SW480 (cell line): Measurements from ENCODE around the gene SLC9A7.

Source experiments
- DNase-seq: peaks from one replicate; pipeline ENCODE4 v3.0.0-alpha.2; 2016; ENCODE audit warnings: low spot score

SLC9A7 gene

DNA sequence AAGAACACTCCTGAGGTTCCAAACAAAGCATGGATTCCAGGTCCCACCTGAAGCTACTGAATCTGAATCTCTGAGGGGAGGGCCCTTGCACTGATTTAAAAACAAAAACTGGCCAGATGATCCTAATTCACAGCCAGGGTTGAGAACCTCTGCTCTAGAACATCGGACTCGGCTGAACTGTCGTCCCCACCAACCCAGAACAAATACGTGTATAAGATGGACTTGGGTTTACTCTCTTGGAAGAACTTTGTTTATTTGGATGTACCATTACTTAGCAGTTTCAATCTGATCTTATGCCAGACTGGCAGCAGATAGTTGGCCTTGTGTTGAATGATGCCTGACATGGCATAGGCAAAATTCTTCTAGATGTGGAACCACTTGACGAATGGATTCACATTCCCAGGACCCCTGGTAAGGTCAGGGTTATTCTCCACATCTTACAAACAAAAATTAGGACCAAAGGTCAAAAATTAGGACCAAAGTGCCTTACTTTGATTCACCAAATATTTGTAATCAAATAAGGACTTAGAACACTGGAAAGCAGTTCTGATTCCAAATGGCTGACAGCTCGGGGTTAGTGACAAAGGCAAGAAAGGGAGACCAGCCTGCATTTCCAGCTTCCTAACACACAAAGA lies 156.3 kb downstream of the SLC9A7 start:
- DNase-seq, result no peak

DNA sequence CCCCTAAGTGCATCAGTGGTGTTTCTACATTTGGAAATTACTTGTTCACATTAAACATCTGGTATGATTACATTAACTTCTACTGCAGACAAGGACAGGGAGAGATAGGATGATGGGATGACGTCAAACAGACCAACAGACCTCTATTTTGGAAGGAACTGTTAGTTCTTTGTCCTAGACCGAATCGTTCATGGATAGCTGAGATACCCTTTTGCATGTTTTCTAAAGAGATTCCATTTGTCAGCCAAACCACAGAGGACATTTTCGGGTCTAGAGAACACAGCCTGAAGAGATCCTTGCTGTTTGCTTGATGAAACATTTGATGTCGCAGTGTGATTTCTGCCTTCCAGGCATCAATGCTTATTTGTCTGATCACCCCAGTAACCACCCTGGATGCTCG lies 157.6 kb downstream of the SLC9A7 start:
- DNase-seq, result no peak

DNA sequence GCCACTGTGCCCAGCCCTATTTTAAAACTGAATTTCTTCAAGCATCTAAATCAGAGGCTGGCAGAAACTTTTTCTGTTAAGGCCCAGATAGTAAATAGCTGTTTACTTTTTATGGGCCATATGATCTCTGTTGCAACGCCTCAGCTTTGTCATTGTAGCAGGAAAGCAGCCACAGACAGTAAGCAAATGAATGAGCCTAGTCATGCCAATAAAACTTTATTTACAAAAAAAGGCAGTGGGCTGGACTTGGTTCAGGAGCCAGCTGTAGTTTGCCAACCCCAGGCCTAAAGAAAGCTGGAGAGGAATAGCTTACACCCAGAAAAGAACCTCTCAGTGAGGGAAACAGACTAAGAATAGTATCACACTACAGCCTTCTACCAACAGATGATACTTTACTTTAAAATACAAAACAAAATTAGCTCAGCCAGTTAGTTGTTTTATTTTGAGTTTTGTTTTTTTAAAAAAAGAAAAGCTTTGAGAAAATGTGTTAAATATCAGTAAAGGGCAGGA lies 159.8 kb downstream of the SLC9A7 start:
- DNase-seq, result no peak

DNA sequence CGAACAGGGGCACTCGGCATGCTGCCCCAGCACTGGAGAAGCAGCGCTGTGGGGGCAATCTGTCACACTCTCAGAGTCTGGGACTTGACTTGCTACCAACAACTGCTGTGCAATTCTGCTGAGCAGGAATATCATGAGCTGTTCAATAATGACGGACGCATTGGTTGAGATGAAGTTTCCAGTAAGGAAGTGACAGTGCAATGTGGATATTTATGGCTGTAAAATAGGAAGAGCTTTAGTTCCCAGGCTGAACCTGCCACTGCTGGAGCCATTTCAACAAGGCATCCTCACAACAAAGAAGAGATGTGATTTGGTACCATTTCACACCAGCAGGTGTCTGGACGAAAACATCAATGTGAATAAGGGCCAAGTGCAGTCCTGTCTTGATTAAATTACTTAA lies 161.1 kb downstream of the SLC9A7 start:
- no peak for DNase-seq

DNA sequence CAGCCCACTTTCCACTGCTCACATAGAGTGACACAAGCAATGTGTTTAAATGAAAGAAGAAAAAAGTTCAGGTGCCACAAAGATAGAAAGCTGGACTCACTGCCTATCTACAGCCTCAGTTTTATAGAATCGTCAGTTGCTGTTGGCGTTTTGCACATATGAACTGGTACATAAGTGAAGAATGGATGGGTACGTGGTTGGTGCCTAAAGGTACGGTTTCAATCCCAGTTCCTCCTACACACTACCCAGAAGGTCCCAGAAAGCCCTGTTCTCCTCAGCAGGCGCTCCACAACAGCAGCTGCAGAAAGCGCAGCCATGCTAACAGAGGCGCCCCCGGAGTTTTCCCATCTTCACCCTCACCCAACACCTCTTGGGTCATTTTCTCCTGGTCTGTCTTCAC lies 161.7 kb downstream of the SLC9A7 start:
- no peak for DNase-seq

DNA sequence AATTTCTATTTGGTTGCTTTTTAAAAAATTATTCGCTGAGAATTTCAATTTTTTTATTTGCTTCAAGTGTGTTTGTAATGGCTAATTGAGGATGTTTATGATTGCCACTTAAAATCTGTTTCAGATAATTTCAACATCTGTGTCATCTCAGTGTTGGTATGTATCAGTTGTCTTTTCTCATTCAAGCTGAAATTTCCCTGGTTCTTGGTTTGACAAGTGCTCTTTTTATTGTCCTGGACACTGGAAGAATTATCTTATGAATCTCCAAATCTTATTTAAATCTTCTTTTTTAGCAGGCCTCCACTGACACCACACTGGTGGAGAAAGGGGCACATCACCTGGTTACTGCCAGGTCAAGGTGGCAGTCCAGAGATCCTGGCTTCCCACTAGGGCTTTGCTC lies 163.8 kb downstream of the SLC9A7 start:
- DNase-seq, result no peak

DNA sequence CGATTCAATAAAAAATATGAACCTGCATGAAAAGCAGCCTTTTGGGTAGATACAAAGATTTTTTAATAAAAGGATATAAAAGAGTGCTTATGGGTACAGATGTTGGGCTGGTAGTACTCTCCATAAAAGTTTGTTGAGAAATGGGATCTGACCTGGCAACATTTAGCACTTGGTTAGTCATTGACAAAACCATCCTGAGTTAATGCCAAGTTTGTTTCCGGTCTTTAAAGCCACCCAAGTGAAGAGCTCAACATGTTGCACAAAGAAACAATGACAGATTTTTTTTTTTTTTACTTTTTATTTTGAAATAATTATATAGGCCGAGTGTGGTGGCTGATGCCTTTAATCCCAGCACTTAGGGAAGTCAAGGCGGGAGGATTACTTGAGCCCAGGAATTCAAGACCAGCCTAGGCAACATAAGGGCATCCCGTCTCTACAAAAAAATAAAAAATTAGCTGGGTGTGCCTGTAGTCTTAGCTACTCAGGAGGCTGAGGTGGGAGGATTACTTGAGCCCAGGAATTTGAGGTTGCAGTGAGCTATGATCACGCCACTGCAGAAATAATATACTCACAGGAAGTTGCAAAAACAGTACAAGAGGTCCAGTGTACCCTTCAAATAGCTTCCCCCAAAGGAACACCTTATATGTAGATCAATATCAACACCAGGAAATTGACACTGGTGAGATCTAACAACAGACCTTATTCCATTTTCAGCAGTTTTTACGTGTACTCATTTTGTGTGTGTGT lies 168.8 kb downstream of the SLC9A7 start:
- no peak for DNase-seq

DNA sequence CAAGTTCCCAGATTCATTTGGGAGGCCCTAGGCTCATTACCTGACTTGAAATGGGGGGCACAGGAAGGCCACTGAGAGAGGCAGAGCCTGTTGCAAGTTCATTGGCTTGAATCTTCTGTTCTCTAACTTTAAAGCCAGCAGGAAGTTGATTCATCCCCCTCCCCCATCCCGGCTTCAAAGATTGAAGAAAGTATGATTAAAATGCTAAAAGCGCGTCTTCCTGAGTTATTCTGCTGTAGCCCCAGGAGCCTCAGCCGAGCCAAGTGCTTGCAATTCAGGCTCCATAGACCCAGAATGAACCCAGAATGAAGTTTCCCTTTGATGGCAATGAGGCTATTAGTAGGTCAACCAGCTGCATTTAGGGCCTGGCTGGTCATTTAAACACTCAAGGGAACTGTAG lies 170.7 kb downstream of the SLC9A7 start:
- no peak for DNase-seq

DNA sequence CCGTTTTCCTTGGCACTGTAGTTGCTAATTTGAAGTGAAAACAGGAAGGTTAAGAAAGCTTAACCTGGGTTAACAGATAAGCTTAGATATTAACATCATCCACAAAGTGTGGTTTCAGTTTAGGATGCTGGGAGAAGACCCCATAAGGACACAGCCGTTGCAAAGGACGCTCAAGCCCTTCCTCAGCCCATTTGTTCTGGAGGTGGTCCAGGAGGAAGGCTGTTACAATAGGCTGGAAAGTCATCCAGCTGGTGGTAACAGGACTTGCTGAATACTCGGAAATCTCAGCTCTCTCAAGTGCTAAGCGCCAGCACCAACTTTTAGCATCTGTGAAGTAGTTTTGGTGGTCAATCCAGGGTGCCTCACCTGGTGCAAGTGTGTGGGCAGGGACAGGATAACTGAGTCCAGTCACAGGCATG lies 171.2 kb downstream of the SLC9A7 start:
- DNase-seq, result no peak

DNA sequence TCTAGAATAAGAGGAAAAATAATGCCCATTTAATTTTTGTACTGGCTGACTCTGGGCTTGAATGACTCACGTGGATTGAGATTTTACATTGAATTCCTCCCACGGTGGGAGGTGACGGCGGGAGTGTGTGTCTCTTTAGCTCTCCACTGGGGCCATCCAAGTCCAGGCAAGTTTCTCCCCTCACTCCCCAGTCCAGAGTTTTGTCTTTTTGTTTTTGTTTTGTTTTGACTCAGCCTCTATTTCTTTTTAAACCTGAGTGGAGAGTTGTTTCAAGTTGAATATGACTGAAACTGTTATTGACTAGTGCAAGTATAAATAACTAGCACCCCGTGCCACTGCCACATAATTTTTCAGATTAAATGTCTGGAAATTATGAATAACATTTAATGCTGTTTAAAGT lies 171.8 kb downstream of the SLC9A7 start:
- no peak for DNase-seq

DNA sequence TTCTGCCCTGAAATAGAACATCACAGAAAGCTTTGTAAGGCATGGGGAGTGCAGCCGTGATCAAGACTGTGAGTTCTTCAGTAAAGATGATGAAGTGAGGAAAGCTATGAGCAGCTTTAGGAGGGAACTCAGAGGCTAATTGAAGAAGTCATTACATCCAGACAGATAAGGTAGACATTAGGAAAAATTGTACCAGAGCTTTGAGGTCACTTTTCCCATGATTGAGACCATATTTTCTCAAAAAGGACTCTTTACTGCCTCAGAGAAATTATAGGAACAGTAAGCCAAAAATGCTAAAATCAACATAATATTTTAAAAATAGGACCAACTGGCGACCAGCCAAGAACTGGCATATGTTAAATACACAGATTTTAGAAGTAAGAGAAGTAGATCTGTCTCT lies 174.2 kb downstream of the SLC9A7 start:
- DNase-seq, result no peak

DNA sequence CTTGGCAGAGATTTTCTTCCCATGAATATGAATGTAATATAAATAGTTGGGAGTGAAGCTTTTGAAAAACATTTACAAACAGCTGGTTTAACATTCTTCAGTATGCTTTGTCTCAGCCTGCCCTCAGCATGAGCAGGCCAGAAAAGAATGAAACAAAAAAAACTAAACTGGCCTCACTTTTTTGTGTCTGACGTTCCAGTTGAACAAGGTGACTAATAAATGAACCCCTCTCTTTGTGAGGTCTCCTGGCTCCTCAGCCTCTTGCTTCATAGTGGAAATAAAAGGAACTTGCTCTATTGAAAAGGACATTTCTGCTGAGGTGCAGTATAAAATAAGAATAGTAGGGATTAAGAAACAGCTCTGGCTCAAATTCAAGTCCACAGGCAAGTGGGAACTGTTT lies 176.0 kb downstream of the SLC9A7 start:
- DNase-seq, result no peak

DNA sequence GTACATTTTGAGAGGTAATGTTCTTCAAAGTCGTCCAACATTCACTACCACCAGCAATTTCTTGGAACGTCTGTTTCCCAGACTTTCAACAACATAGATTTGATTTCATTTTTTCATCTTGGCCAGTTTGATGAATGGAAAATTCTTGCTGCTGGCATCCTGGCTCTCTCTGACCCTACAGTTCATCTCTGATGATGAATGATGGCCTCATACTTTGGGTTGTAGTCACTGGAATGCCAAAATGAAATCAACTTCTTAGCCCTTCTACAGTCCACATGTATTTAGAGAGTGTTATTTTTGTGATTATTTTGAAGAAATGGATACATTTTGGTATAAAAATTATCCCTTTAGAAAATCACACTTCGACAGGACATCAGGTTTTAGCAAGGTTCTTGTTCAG lies 176.6 kb downstream of the SLC9A7 start:
- no peak for DNase-seq

DNA sequence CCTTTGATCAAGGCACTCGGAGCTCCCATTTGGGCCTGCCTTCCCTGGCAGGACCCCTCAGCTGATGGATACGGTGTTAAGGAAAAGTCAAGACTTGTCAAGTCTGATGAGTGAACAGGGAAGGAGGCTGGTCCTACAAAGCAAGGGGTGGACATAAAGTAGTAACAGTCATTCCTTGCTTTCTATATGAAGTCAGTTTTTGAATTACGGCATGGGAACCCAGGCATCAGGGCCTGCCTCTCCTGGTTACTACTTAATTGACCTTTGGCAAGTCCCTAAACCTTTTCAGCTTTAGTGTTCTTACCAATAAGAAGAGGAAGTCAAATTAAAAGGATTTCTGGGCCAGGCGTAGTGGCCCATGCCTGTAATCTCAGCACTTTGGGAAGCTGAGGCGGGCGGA lies 178.3 kb downstream of the SLC9A7 start:
- DNase-seq, result no peak

DNA sequence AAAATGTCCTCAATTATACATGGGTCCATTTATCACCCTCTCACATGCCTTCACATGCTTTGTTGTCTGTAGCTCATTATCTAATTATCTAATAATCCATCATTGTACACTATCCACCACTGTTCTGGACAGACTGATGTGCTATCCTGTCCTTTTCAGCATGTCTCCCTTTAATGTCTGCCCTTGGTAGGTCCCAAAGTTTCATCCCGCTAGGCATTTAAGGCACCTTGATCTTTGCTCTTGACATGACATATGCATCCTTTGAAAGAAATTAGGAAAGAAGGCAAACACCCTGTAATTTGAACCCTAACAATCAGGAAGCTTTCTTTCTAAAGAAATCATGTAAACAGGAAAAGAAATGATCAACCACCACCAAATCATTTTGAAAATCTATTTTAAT lies 179.7 kb downstream of the SLC9A7 start:
- no peak for DNase-seq

DNA sequence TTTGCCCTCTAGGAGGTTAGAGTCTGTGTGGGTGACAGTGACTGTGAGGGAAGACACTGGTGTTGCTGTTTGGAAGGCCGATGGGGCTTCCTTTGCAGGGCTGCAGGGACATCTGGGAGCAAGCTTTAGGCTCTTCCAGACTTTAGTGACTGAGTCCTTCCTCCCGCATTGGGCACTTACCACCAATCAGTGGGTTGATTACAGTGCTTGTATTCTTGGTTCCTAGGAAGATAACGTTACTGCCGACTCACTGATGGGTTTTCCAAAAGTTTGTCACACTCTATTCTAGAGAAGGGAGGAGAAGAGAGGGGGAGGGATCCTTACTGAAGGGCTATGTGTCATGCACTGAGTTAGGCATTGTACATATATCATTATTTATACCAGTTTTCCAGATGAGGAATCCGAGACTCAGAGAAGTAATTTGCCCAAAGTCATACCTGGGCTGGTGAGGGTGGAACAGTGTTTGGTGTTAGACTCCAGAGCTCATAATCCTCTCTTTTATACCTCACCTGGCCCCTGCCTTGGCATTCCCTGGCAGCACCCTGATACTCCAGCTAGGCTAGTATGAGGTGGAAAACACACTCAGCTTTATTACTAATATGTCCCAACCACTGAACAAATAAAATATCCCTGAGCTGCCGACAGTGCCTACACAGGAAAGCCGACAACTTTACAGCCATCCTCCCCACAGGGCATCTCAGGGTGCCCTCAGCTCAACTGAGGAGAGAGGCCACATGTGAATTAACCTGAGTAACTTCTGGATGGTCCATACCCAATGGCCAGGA lies 181.5 kb downstream of the SLC9A7 start:
- no peak for DNase-seq

DNA sequence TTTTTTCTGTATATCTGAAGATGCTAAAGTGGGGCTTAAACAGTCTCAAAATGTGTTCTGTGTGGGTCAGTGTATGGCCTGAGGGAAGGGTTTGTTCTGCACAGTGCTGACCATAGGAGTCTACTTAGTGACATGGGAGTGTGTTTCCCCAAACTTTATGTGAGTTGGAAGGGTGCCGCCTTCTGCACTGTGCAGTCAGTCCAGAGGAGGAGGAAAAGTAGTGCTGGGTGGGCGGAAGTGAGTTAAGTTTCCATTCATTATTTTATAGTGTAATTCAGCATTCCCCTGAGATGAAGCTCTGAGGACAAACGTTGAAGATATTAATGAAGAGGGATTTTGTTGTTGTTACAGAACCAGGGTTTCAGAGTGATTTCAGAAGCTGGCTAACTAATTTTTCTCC lies 182.5 kb downstream of the SLC9A7 start:
- DNase-seq, result no peak

DNA sequence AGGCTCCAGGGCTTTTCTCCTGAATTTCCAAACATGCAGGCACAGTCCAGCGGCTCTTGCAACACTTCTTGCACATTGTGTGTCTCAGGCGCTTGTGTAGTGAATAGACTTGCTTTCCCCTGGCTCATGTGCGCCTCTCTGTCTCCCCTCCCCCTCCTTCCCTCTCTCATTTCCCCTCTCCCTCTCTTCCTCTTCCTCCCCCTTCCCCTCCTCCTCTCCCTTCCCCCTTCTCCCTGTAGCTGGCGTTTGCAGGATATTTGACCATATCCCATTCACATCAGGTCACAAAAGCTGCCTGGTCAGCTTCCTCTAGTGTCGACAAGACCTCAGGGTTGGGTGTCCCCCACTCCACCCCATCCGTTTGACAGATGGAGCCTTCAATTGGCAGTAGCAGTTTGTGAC lies 182.9 kb downstream of the SLC9A7 start:
- DNase-seq, result no peak

DNA sequence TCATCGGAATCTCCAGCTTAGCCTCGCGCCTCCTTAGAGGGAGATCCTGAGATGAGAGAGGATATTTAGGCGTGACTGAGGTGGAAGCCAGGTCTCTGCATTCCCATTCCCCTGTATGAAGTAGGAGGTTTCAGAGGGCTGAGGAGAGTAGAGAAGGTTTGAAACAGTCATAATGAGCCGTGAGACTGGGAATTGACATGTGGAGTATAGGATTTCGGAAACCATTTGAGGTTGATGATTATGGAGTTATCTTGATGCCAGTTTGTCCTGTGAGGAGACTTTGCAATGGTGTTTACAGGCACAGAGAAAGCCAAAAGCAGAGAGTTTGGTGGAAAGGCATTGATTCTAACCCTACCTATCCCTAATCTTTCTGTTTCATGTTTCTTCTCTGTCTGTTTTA lies 183.3 kb downstream of the SLC9A7 start:
- DNase-seq, result no peak

DNA sequence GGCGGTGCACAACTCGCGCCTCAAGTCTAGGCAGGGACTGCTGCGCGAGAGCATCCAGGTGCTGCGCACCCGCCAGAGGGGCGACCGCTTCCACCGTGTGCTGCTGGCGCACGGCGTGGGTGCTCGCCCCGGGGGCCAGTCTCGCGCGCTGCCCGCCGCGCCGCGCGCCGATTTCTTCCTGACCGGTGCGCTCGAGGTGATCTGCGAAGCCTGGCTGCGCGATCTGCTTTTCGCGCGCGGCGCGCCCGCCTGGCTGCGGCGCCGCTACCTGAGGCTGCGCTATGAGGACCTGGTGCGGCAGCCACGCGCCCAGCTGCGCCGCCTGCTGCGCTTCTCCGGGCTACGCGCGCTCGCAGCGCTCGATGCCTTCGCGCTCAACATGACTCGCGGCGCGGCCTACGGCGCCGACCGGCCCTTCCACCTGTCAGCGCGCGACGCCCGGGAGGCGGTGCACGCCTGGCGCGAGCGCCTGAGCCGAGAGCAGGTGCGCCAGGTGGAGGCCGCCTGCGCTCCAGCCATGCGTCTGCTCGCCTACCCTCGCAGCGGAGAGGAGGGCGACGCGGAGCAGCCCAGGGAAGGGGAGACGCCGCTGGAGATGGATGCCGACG lies 184.0 kb downstream of the SLC9A7 start:
- DNase-seq, result no peak

DNA sequence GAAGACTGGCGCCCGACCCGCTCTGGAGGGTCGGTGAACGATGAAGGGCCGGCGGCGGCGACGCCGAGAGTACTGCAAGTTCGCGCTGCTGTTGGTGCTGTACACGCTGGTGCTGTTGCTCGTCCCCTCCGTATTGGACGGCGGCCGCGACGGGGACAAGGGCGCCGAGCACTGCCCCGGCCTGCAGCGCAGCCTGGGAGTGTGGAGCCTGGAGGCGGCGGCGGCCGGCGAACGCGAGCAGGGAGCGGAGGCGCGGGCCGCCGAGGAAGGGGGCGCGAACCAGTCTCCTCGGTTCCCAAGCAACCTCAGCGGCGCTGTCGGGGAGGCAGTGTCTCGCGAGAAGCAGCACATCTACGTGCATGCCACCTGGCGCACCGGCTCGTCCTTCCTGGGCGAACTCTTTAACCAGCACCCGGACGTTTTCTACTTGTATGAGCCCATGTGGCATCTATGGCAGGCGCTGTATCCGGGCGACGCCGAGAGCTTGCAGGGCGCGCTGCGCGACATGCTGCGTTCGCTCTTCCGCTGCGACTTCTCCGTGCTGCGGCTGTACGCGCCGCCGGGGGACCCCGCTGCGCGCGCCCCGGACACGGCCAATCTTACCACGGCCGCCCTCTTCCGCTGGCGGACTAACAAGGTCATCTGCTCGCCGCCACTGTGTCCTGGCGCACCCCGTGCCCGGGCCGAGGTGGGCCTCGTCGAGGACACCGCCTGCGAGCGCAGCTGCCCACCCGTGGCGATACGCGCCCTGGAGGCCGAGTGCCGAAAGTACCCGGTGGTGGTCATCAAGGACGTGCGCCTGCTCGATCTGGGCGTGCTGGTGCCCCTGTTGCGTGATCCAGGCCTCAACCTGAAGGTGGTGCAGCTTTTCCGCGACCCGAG lies 184.8 kb downstream of the SLC9A7 start:
- DNase-seq, result peak; percentile 48
